Measurements from ENCODE around the gene SLC22A23.

SLC22A23 gene

DNA sequence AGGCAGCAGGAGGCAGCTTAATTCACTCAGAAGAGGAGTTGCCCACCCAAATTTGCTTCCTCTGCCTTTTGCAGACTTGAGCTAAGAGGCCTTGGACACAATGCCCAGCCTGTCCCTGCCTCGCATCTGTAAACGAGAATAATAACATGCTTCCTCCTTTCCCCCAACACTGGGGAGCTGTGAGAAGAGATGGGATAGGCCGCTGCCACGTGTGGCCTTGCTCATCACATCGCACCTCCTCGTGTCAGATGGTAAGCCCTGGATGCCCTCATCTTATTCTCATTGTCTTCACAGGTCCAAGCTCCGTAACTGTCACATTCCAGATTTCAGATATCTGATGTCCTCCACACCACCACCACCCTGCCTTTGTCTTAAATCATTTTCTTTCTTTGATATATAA is 216.3 kb downstream of the SLC22A23 start:
- no peak for DNase-seq (ENCODE audit: low spot score)

DNA sequence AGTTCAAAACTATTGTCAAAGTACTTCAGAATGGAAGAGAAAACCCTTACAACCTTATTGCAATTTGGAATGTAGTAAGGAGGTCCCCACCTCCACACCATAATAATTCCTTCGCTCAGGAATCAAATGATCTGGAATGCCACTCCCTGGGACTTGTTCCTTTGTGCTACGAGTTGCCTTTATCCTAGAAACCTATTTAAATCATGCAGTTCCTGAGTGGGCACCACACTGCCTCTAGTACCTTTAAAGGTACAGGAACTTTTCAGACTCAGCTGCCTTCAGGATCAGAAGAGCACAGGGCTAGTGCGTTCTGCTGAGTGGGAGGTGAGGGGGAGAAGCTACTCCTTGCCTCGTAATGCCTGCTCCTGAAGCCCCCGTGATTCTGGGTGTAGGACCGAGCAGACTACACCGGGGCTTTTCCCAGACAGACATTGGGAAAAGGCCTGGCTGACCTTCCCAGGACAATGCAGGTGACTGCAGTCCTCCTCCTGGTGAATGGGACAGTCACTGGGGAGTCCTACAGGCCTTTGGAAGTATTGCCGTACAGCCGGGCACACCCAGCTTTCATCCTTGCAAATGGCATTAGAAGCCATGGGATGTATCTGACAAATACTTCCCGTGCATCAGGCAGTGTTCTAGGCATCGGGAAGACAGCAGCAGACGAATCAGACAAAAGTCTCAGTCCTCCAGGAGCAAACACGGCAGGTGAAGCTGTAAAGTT is 217.6 kb downstream of the SLC22A23 start:
- no peak for DNase-seq (ENCODE audit: low spot score)

DNA sequence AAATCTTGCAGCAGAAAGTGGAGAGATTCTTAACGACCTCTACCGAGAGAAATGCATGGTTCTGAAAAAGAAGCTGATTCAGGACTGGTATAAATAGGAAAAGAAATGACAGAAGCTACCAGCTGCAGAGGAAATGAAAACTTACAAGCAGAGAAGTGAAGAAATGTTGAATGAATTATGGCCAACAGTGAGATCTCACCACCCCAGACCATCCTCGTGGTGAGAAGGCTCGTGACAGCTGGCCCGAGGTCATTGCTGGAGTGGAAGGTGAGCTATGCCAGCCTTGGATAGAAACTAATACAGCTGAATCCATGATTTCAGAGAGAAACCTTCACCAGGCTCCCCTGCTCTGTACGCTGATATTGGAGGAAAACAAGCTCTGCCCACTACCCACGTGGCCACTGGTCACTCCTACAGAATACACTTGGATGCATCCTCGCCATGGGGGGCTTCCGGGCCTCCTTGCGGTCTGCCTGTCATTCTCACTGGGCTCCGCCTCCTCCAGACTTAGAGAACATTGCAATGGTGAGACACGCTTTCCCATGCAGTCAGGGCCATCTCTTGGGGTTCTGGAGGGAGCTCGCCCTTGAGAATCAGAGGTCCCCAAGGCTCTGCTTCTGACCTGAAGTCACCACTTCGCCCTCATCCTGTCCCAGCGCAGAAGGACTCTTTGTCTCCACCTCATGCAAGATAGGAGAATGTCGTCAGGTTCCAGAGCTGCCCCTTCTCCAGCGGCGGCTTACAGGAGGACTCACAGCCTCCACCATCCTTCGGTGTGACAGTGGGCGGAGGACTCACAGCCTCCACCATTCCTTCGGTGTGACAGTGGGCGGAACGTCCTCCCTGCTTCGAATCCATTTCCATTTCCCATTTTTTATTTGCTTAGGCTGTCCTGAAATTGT is 218.8 kb downstream of the SLC22A23 start:
- no peak for DNase-seq (ENCODE audit: low spot score)

DNA sequence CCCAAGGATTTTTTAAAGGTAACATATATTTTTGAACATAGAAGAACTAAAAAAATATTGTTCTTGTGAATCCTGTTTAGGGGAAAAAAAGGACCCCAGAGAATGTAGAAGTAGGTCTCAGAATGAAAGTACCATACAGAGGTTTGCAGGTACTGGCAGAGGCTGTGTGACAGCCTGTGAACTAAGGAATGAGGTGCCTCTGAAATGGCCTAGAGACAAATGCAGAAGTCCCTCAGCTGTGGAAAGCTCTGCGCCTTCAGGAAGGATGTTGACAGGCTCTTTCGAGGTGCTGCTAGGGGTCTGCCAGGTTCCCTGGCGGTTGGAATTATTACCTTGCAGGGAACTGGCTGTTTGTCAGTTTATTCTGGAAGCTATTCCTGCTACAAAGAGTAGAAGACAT is 220.8 kb downstream of the SLC22A23 start:
- DNase-seq (ENCODE audit: low spot score) = no peak

DNA sequence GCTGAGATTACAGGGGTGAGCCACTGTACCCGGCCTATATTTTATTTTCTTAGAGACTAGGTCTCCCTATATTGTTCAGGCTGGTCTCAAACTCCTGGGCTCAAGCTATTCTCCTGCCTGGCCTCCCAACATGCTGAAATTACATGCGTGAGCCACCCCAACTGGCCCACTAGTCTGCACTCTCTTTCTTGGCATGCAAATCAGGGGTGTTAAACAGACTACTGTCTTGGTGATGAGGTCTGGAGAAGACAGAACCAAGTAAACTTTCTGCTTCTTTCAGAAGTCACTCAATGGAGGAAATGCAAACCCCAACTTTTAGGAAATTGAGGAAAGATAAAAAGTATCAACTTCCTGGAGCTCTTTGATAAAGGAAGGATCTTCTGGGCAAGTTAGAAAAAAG is 221.4 kb downstream of the SLC22A23 start:
- DNase-seq (ENCODE audit: low spot score) = no peak

DNA sequence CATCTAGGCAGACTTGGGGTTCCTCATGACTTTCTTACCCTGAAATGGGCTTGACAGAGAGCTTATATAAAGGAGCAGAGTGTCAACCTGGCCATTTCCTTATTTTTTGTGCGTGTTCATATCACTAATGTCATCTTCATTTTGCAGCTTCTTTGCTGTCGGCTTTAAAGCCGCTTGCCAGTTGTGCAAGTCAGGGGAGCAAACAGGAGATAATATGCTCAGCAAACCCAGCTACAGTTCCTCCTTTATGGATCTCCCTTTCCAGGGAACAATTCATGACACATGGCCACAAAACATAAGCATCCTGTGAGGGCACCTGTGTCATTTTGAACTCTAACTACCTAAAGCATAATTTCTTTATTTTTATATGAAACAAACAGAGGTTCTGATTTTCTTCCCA is 222.9 kb downstream of the SLC22A23 start:
- no peak for DNase-seq (ENCODE audit: low spot score)

DNA sequence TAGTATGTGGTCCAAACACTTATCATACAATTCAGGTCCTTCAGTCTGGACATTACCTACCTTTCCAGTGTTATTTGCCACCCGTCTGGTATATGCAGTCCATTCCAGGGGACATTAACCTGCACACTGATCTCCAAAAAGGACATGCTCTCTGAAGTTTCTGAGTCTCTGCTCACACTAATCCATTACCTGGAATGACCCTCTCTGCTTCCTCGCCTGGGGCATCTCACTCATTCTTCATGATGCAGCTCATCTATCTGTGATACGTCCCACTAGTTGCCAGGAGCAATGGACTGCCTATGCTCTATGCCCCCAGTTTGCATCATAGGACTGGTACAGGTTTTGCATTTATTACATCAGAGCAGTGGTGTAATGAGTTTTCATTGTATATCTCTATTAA is 223.5 kb downstream of the SLC22A23 start:
- no peak for DNase-seq (ENCODE audit: low spot score)

DNA sequence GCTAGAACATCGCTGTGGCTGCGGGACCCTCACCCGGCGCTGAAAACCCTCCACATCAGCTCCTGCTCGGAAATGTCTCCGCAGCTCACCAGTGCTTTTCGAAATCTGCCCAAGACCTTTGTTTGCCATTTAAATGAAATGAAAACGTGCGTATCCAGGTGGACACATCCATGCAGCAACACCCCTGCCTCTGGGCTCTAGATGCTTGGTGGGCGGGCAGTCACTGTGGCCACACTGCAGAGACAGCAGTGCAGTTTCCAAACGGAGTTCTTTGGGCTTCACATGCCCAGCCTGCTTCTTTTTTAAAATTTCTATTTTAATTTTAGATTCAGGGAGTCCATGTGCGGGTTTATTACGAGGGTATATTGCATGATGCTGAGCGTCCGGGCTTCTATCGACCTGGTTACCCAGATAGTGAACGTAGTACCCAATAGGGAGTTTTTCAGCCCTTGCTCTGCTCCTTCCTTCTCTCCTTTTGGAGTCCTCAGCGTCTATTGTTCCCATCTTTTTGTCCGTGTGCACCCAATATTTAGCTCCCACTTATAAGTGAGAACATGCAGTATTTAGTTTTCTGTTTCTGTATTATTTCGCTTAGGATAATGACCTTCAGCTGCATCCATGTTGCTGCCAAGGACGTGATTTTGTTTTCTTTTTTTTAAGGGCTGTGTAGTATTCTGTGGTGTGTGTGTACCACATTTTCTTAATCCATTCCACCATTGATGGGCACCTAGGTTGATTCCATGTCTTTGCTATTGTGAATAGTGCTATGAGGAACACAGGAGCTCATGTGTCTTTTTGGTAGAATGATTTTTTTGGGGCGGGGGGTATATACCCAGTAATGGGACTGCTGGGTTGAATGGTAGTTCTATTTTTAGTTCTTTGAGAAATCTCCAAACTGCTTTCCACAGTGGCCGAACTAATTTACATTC is 224.6 kb downstream of the SLC22A23 start:
- no peak for DNase-seq (ENCODE audit: low spot score)

DNA sequence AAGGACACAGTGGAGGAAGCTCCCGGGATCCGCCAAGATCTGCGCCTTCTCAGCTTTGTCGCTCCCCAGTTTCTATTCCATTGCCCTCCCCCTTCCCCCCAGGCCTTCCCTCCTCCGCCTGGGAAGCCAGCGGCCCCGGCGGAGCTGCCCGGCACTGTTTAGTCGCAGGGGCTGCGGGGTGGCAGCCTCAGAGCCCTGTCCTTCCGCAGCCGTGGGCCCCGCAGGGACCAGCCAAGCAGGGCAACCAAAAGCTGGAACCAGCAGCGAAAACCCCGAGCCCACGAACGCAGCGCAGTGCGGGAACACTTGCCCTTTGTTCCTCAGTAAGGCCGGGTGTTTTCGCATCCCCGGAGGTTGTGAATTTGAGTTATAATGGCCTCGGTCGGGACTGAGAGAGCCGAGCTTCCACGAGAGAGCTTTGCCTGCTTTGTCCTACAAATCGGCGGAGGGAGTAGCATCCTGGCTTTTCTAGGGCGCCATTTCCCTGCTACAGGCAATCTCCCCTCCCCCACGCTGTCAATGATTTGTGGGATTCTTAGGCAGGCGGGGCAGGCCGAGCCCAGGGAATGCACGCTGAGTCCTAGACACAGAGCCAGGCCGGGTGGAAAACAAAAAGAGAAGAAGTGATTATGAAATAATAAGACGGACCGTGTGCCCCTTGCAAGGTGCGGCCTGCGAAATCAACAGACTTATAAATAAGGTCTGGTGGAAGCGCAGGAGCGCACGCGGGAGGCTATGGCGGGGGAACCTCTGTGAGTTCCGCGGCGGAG is 225.4 kb downstream of the SLC22A23 start:
- DNase-seq (ENCODE audit: low spot score) = no peak

DNA sequence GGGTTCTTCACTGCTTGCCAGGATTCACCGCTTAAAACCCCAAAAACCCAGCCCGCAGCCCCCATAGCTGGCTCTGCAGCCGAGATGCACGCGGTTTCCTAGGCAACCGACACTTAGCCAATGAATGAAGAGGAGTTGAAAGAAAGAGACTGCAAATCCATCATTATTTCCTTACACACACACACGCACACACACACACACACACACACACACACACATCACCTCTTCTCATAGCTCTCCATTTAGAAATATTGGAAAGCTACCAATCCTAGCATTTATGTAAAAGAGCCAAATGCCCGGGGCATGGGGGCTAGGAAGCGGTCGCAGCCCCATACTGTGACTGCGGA is 226.0 kb downstream of the SLC22A23 start:
- no peak for DNase-seq (ENCODE audit: low spot score)

DNA sequence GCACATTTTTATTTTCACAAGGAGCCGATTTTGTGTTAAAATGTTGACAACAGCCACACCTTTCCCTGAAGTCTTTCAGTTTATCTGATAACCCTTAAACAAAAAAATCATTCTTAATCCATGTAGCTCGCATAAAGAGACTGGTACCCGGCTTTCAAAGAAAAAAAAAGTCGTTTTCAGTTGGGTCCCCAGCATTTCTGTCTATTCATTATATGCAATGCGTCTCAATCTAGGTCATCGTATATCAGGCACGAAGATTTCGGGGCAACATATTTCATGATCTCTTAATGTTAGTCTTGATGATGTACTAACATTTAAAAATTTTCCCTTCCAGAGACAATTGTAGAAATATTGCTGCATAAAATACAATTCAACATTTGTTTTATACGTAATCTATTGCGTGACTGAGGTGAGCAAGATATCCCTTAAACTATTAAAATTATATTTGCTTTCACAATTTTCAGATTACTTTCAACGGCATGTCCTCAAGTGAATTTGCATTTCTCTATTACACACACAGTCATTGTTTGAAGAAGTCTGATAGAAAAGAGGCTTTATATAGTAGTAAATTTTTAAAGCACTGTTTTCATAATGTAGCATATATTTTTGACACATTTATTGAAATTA is 226.5 kb downstream of the SLC22A23 start:
- no peak for DNase-seq (ENCODE audit: low spot score)

DNA sequence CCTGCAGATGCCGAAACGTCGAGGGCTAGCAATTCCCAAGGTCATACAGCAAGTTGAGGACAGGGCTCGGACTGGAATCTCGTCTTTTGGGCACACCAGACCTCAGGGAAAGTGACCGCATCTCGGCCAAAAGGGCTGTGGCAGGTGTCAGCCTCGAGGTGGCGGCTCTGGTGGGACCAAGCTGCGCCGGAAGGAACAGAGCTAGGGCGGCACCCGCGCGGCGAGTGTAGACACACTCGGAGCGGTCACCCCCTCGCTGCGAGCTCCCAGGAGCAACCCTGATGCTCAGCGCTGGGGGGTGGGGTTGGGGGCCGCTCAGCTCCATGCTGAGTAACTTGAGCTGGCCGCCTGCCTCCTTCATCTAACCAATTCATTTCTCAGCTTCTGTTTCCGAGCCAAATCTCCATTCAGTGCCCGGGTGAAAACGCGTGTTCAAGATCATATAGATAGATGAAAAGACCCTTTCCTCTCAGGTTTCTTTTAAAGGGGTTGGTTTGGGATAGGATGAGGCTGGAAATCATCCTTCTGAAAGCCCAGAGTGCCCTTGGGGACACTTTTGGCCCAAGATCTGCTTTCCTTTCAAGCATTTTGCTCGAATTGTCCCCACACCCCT is 227.2 kb downstream of the SLC22A23 start:
- peak; percentile 17 for DNase-seq (ENCODE audit: low spot score)

DNA sequence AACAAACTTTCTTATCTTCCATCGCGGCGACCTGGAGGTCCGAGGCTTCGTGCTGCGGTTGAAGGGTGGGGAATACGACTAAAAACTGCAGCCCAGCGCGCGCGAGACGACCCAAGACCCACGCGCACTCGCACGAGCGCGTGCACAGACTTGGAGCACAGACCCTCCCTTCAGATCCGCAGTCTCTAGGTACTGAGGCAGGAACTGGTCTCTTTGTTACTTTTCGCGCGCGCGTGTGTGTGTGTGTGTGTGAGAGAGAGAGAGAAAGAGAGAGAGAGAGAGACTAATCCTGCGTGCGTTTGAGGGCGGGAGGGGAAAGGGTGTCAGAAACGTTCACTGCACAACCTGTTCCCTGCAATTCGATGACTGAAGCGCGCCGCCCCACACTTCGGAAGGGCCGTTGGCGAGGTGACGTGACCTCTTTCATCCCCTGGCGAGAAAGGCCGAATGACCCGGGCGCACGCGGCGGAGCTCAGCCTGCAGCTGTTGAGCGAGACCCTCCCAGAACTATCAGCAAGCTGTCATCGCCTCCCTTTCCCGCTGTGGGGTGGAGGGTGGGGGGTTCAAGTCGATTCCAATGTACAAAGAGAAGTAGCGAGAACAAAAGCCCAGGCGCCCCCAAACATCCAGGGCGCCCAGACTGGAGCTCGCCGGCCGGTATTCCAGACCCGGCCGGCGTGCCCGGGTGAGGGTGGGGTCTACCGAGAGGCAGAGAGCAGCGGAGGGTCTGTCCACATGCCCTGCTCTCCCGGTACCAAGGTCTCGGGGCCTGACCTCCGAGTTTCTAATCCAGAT is 227.9 kb downstream of the SLC22A23 start:
- DNase-seq (ENCODE audit: low spot score) = peak; percentile 33

DNA sequence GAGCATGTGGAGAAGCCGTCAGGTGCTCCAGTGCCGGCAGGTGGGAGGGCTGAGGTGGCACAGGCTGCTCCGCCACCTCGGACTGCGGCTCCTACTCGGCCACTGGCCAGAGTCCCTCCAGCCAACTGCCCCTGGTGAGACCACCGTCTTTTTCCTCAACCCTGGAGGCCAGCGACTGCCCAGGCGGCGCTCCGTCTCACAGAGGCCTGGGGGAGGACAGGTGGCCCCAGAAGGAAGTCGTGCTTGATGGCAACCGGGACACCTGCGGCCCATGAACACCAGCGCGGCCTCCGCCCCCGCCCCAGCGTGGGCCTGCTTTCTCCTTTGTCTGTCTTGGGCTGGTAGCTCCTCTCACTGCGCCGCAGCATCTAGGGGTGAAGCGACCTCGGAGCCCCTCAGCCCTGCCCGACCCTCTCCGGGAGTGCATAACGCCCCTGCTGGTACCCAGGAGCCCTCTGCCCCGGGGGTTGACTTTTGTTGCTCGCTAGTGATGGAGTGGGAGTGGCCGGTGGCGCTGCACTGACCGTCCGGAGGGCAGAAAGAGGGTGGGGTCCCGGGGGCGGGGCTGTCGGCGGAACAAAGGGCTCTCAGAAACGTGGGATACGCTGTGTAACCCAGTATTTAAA is 228.7 kb downstream of the SLC22A23 start:
- DNase-seq (ENCODE audit: low spot score) = no peak

DNA sequence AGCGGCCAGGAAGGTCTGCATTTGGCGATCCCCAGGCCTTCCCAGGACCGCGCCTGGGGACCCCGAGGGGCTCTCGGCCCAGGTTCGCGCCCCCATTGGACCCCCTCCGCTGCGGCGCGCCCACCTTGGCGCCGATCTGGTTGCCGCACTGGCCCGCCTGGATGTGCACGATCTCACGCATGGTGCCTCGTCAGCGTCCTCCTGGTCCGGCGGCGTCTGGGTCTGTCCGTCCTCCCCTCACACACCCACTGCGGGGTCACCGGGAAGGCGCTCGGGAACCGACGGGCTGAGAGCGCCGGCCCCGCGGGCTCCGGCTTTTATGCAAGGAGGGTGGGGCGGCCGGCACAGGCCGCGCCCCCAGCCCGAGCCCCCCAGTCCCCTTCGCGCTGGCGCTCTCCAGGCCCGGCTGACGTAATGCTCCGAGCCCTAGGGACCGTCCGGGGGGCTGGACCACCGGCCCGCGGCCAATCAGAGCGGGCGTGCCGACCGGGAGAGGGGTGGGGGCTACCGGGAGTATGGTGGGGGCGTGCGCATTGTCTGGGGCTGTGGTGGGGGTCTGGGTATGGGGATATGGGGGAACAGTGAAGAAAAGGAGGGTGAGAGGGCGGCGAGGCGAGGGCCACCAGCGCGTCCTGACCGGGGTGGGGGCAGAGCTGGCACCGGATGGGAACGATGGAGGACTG is 229.3 kb downstream of the SLC22A23 start, which contains the start of gene TUBB2B:
Gene TUBB2B, minus strand, starts transcription at position 291 of the 683 bp plus-strand sequence. Its CDS starts 110 bp downstream, at position 181.
- DNase-seq (ENCODE audit: low spot score) = no peak

DNA sequence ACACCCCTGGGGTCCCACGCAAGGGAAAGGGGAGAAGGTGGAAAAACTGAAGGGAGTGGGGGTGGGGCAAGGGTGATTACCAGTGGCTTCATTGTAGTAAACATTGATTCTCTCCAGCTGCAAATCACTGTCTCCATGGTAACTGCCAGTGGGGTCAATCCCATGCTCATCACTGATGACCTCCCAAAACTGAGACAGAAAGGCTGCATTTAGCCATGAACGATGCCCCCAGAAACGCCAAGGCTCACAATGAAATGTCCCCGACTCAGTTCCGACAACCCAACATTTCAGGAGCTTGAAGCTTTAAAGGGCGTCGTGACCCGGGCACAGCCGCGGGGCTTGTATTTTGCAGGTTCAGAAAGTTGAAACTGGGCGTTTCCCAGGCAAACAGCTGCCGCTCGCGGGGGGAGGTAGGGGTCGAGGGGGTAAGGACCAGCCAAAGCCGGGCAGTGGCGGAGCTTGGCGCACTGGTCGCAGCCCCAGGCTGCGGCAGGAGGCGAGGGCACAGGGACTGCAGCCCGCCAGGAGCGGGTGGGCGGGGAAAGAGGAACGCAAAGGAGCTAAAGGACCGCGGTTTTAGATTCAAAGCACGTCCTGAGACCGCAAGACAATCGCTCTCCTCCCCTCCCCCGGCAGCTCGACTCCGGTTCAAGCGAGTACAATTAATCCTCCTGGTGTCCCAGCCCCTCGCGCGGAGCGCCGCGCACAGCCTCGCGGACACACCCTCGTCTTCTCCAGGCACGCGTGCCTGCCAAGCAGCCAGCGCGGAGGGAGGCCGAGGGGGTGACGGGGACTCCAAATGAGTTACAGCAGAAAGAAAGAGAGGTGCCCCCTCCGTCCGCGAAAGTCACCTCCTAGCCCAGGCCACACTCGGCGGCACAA is 230.1 kb downstream of the SLC22A23 start:
- DNase-seq (ENCODE audit: low spot score) = no peak

DNA sequence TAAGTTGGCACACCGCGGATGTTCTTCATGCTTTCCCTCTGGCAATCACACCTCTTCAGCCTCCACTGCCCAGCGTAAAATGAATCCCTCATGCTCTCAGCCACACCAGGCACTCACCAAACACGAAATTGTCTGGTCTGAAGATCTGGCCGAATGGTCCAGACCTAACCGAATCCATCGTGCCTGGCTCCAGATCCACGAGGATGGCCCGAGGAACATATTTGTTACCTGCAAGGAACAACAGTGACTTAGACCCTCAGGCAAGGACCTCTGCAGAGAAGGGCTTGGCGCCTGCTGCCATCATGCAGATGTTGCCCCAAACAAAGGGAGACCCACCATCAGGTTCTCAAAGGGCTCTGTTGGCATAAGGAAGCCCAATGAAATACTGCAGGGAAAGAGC is 230.8 kb downstream of the SLC22A23 start:
- DNase-seq (ENCODE audit: low spot score) = no peak

Measured in CD4-positive, alpha-beta T cell treated with Interleukin-2 at 100 ng/mL for 4 hours (primary cell).